Activated CD8-positive, alpha-beta memory T cell treated with anti-CD3 and anti-CD28 coated beads for 24 hours (primary cell): ENCODE measurements around the gene ASCC1.

ENCODE experiments used
- DNase-seq: peaks from one replicate; pipeline ENCODE4 v3.0.0-alpha.2; 2020

The ASCC1 gene

GRCh38 chr10:72096115-72097000 lies 119.7 kb downstream of the ASCC1 start:
- DNase-seq = no peak

- DNase-seq = no peak
These were observed 120.9 kb downstream of the ASCC1 start for GRCh38 chr10:72095195-72095594.

- no peak for DNase-seq
These were observed 121.5 kb downstream of the ASCC1 start for GRCh38 chr10:72094574-72094973.

DNA sequence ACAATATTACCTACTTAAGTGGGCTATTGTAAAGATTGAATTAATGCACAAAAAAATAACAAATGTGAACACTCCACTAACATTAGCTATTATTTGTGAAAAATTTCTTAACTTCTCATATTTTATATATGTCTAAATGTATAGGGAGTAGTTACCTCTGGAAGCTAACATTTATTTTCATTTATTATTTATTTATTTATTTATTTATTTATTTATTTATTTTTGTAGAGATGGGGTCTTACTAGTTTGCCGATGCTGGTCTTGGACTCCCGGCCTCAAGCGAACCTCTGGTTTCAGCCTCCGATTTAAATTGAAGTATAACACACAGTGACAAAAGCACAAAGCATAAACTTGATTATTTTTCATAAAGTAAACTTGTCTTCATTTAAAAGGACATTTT lies 122.6 kb downstream of the ASCC1 start:
- no peak for DNase-seq

DNA sequence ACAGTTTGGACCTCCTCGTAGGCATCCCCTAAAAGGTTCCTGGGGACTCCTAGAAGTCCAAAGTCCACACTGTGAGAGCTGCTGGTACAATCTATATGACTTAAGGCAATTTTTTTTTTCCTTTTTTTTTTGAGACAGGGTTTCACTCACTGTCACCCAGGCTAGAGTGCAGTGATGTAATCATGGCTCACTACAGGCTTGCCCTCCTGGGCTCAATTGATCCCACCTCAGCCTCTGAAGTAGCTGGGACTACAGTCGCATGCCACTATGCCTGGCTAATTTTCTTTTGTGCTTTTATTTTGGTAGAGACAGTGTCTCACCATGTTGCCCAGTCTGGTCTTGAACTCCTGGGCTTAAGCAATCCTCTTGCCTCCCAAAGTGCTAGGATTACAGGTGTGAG lies 123.1 kb downstream of the ASCC1 start:
- DNase-seq = no peak

DNA sequence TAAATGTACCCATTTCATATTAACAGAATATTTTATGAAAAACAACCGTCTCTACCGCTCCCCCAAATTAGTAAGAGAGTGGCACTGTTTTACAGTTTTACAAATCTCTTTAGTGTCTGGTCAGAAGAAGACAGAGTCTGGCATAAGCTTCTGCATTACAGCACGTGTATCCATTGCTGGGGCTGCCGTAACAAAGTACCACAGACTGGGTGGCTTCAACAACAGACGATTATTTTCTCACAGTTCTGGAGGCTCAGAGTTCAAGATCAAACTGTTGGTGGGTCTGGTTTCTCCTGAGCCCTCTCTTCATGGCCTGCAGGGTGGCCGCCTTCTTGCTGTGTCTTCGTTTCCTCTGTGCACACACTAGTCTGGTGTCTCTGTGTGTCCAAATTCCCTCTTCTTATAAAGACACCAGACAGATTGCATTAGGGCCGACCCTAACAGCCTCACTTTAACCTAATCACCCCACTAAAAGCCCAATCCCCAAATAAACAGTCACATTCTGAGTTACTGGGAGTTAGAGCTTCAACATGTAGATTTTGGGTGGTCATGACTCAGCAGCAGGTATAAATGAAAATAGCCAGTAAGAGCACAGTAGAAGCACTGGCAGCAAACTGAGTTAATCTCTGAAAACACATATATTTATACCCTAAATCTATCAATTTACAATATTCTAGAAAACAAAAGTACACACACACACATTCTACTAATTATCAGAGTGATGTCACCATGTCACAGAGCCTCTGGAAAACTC lies 123.7 kb downstream of the ASCC1 start:
- no peak for DNase-seq

DNA sequence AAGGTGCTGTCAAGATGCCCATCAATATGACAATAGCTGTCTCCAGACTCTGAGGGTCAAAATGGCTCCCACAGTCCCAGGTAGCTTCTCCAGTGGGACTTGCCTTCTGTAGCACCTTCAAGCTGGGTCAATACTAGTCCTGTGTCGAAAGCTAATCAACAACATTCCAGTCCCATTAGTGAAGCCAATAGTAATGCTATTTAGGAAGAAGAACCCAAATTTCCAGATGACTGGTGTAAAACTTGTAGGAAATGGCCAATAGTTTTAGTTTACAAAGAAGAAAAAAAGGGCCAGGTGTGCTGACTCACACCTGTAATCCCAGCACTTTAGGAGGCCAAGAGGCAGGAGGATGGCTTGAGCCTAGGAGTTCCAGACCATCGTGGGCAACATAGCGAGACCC lies 125.8 kb downstream of the ASCC1 start:
- no peak for DNase-seq

GRCh38 chr10:72089618-72090017 lies 126.5 kb downstream of the ASCC1 start:
- DNase-seq = peak; percentile 59

- DNase-seq = no peak
These were observed 127.0 kb downstream of the ASCC1 start for GRCh38 chr10:72088889-72089575.

GRCh38 chr10:72087969-72088888 lies 127.8 kb downstream of the ASCC1 start, which contains the start of gene SPOCK2:
Gene SPOCK2 (minus strand): TSS chr10:72088551. CDS start chr10:72088328, 223 bp downstream.
- DNase-seq = peak; percentile 85

GRCh38 chr10:72087392-72087968 lies 128.6 kb downstream of the ASCC1 start:
- no peak for DNase-seq

DNA sequence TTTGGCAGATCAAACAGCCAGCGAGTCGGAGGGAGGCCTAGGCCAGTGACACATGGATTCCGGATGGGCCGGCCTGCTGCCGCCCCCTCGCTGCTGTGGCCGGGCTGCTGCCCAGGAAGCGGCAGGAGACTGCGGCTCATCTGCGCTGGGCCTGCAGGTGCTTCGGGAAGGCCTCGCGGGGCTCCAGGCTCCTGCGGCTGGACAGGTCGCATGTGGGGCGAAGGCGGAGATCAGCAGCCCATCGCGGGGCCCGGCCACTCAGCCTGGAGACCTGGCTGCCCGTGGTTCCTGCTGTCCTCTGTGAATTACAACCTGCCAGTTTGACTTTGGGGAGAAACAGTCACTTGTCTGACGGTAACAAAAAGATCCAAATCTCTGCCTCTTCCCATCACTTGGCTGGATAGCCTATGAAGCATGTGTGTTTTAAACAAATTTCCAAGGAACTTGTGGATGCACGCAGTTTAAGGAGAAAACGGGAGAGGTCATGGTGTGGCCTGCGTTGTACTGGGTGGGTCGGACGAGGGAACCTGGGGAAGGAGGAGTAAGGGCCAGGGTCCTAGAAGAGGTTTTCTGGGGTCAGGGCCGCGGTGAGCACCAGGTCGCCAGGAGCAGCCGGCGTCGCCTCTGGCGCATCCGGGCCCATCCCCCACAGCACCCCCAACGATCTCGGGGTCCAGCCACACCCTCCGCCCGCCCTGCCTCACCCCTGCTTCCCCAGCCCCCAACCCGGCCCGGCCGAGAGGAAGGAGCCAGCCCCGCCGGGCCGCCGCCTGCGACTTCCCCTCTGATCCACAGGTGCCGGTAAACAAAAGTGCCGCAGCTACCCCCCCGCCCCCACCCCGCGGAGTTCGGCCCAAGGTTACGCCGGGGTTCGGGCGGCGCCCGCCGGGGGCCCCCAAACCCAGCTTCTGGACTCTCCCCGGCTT lies 129.3 kb downstream of the ASCC1 start:
- peak; percentile 82 for DNase-seq

DNA sequence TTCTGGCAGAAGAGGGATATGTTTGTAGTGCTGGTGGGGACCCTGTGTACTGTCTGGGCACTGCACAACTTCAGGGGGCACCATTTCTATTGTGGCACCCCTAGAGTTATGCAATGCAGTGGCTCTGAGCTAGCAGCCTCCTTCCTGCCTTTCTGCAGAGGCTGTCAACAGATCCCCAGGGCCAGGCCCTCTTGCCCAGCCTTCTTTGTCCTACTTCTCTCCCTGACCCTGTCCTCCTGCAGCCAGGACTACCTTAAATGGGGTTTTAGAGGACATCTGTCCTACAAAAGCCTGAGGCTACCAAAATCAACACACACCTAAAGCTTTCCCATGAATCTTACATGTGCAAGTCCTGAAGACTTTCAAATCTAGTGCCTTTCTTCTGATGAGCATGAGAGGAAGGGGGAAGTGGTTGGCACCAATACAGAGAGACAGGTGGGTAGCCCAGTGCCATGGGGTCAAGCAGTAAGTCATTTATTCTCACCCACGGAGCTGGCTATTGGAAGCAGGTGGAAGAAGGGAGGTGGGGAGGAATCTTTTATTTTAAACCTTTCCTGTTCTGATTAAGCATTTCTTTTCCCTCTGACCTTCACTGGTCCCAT lies 130.1 kb downstream of the ASCC1 start:
- no peak for DNase-seq

GRCh38 chr10:72085166-72085565 lies 130.9 kb downstream of the ASCC1 start:
- no peak for DNase-seq

DNA sequence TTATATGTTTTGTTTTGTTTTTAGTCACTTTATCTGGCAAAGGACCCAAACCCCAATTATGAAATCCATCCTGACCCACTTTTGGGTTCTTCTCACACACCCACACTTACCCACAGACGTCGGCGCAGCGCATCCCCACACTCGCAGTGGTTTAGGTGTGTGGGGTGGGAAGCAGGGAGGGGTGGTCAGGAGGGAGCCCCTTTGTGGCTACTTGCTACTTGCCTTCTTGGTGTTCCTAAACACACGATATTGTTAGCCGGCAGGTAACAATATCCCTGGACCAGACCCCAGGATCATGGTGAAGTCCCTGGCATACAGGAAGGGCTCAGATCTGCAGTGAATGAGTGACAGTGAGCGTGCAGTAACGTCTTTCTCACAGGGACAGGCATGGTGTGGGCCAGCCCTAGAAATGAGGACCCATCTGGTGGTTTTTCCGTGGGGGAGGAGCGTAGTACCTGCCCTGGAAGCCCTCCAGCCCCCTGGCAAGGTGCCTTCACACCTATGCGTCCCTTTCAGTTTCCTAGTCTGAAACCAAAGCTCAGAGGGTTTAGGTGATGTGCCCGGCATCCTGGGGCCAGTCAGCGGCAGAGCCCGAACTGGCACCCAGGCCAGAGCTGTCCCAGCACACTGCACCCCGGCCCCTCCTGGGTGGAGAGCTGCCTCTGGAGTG lies 132.2 kb downstream of the ASCC1 start:
- DNase-seq = peak; percentile 87

GRCh38 chr10:72082856-72083789 lies 133.0 kb downstream of the ASCC1 start:
- no peak for DNase-seq

- peak; percentile 59 for DNase-seq
These were observed 134.1 kb downstream of the ASCC1 start for GRCh38 chr10:72081772-72082590.

DNA sequence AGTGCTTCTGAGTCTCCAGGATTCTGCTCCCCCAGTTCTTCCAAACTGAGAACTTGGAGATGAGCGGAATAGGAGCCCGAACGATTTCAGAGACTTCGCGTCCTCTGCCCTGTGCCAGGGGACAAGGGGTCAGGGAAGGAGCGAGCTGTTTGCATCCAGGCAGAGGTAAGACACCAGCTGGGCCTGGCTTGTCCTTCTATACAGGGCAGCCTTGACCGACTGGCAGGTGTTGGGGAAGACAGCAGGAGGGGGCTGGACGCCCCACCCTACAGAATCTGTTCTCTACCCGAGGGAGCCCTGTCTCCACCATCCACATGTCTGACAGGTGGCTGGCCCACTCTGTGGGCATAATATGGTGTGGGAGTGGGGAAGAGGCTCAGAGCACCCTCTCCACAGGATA lies 134.9 kb downstream of the ASCC1 start:
- peak; percentile 56 for DNase-seq
